Fibroblast of skin of abdomen (primary cell): ENCODE data around the gene ANKRD49. TPM values are rescaled to one million over a fixed set of nuclear protein-coding genes. Genes with fewer than 3 reads are reported as not detected.
"Not testable (repeated sequence)": the region's sequence is repeated elsewhere in the genome, so short reads cannot be mapped to it uniquely, and the experiment has no call there.

Source experiments
- DNase-seq: peaks from one replicate; pipeline ENCODE4 v3.0.0-alpha.2; 2013
- polyA plus RNA-seq, 2 experiments: library from polyadenylated mRNA; unstranded; fragments of 120-200 nt; gene quantifications; one replicate each; pipeline ENCODE4 v1.2.1, GENCODE V29; 2013; ENCODE audit not compliant: insufficient read length in 2 of 2

Gene ANKRD49
- 8.7 TPM for polyA plus RNA-seq (2013, experiment 1 of 2; ENCODE audit: insufficient read length)
- polyA plus RNA-seq (2013, experiment 2 of 2; ENCODE audit: insufficient read length): 9.7 TPM

- peak; percentile 98 for DNase-seq
Observed at GRCh38 chr11:94493281-94494125, at the start of gene ANKRD49, which contains the start of gene MRE11. ANKRD49 (plus strand) TSS chr11:94493984; CDS start chr11:94496694, 2,710 bp downstream. MRE11 (minus strand) TSS chr11:94493844; CDS start chr11:94492801, 1,043 bp downstream.

- DNase-seq: no peak
Observed at GRCh38 chr11:94445641-94446040, 48.1 kb upstream of the ANKRD49 start.

GRCh38 chr11:94447149-94447548 lies 46.6 kb upstream of the ANKRD49 start:
- DNase-seq: no peak

GRCh38 chr11:94449029-94449428 lies 44.8 kb upstream of the ANKRD49 start:
- DNase-seq: no peak

GRCh38 chr11:94449437-94449836 lies 44.3 kb upstream of the ANKRD49 start:
- DNase-seq: peak; percentile 51

GRCh38 chr11:94450048-94450447 lies 43.7 kb upstream of the ANKRD49 start:
- DNase-seq: peak; percentile 23

GRCh38 chr11:94452988-94453387 lies 40.8 kb upstream of the ANKRD49 start:
- no peak for DNase-seq

GRCh38 chr11:94454301-94454700 lies 39.5 kb upstream of the ANKRD49 start:
- DNase-seq: no peak

- no peak for DNase-seq
Observed at GRCh38 chr11:94455861-94456260, 37.9 kb upstream of the ANKRD49 start.

- no peak for DNase-seq
Observed at GRCh38 chr11:94457118-94458029, 36.4 kb upstream of the ANKRD49 start.

- DNase-seq: no peak
Observed at GRCh38 chr11:94459576-94459975, 34.2 kb upstream of the ANKRD49 start.

GRCh38 chr11:94469416-94469815 lies 24.4 kb upstream of the ANKRD49 start:
- no peak for DNase-seq

- DNase-seq: peak; percentile 48
Observed at GRCh38 chr11:94472916-94473799, 20.6 kb upstream of the ANKRD49 start.

- no peak for DNase-seq
Observed at GRCh38 chr11:94477624-94478023, 16.2 kb upstream of the ANKRD49 start.

GRCh38 chr11:94481342-94481741 lies 12.4 kb upstream of the ANKRD49 start:
- DNase-seq: no peak

GRCh38 chr11:94486068-94486467 lies 7.7 kb upstream of the ANKRD49 start:
- no peak for DNase-seq

- no peak for DNase-seq
Observed at GRCh38 chr11:94494126-94494680, 419 bp downstream of the ANKRD49 start.

GRCh38 chr11:94500181-94500580 lies 6.4 kb downstream of the ANKRD49 start:
- DNase-seq: no peak

GRCh38 chr11:94501522-94501921 lies 7.7 kb downstream of the ANKRD49 start:
- DNase-seq: no peak

GRCh38 chr11:94504689-94505293 lies 11.0 kb downstream of the ANKRD49 start:
- DNase-seq: peak; percentile 62

- DNase-seq: not testable (repeated sequence)
Observed at GRCh38 chr11:94506513-94506912, 12.7 kb downstream of the ANKRD49 start.
